Measurements from ENCODE around the gene VAMP8.
A peak's percentile ranks its signal among the peaks of the same experiment; 100 is the strongest.
"Not testable (repeated sequence)": the region's sequence is repeated elsewhere in the genome, so short reads cannot be mapped to it uniquely, and the experiment has no call there.

Gene VAMP8

GRCh38 chr2:85577386-85578242, at the start of gene VAMP8:
VAMP8 (plus strand) TSS chr2:85577586; CDS start chr2:85577647, 61 bp downstream.
- peak; percentile 71 for DNase-seq

- no peak for DNase-seq
These were observed 49.6 kb upstream of the VAMP8 start for GRCh38 chr2:85527787-85528186.

- no peak for DNase-seq
These were observed 49.0 kb upstream of the VAMP8 start for GRCh38 chr2:85528355-85528754.

GRCh38 chr2:85529809-85530208, 47.6 kb upstream of the VAMP8 start:
- no peak for DNase-seq

GRCh38 chr2:85531589-85531988, 45.8 kb upstream of the VAMP8 start:
- DNase-seq, result no peak

GRCh38 chr2:85534099-85534498, 43.3 kb upstream of the VAMP8 start:
- no peak for DNase-seq

- no peak for DNase-seq
These were observed 42.5 kb upstream of the VAMP8 start for GRCh38 chr2:85534881-85535280.

GRCh38 chr2:85536479-85536878, 40.9 kb upstream of the VAMP8 start:
- DNase-seq, result no peak

- DNase-seq, result peak; percentile 85
These were observed 39.5 kb upstream of the VAMP8 start for GRCh38 chr2:85537600-85538506.

- peak; percentile 95 for DNase-seq
These were observed 38.7 kb upstream of the VAMP8 start, which contains the start of gene MAT2A for GRCh38 chr2:85538507-85539360. MAT2A (plus strand) TSS chr2:85539168; CDS start chr2:85539288, 120 bp downstream.

- peak; percentile 68 for DNase-seq
These were observed 37.8 kb upstream of the VAMP8 start for GRCh38 chr2:85539361-85540132.

- DNase-seq, result peak; percentile 42
These were observed 37.2 kb upstream of the VAMP8 start for GRCh38 chr2:85540133-85540648.

- no peak for DNase-seq
These were observed 36.1 kb upstream of the VAMP8 start for GRCh38 chr2:85541262-85541661.

- no peak for DNase-seq
These were observed 35.5 kb upstream of the VAMP8 start for GRCh38 chr2:85541753-85542457.

- DNase-seq, result no peak
These were observed 34.6 kb upstream of the VAMP8 start for GRCh38 chr2:85542777-85543176.

GRCh38 chr2:85544254-85544691, 33.1 kb upstream of the VAMP8 start:
- peak; percentile 60 for DNase-seq

- not testable (repeated sequence) for DNase-seq
These were observed 32.2 kb upstream of the VAMP8 start for GRCh38 chr2:85544915-85545779.

GRCh38 chr2:85545780-85546240, 31.6 kb upstream of the VAMP8 start:
- DNase-seq, result no peak

GRCh38 chr2:85547089-85547858, 30.1 kb upstream of the VAMP8 start:
- DNase-seq, result no peak

All from NCI-H146 (cell line).